Right atrium auricular region (tissue), 2 donors: ENCODE data around the gene MTF2. TPM values are rescaled to one million over a fixed set of nuclear protein-coding genes. Genes with fewer than 3 reads are reported as not detected.

ENCODE experiments used
- DNase-seq: peaks from one replicate; pipeline ENCODE4 v3.0.0-alpha.2; 2019; ENCODE audit warnings: low spot score
- H3K27ac ChIP-seq, 2 donors: fragments of 200-600 bp; sonication (generic); 1 replicate in 1 of 2; 2 replicates in 1 of 2; pipeline ENCODE4 v1.5.1; 2016 to 2019
- H3K27me3 ChIP-seq, 2 donors: fragments of 200-600 bp; sonication (generic); one replicate each; pipeline versions ENCODE4 v1.5.1 to v1.6.0; 2017 to 2019
- H3K36me3 ChIP-seq: fragments of 200-600 bp; sonication (generic); one replicate; pipeline ENCODE4 v1.5.1; 2016
- H3K4me1 ChIP-seq, 2 donors: fragments of 200-600 bp; sonication (generic); one replicate each; pipeline versions ENCODE4 v1.5.1 to v1.6.0; 2017 to 2019
- H3K4me3 ChIP-seq, 2 donors: fragments of 200-600 bp; sonication (generic); 1 replicate in 1 of 2; 2 replicates in 1 of 2; pipeline ENCODE4 v1.5.1; 2017 to 2019; ENCODE audit warnings: mild to moderate bottlenecking in 1 of 2, moderate library complexity in 1 of 2
- H3K9me3 ChIP-seq, 2 donors: fragments of 200-600 bp; sonication (generic); one replicate each; pipeline ENCODE4 v1.5.1; 2019
- total RNA-seq, 2 donors: library from RNA; depleted of rRNA; stranded (reverse); fragments of >200 nt; gene quantifications; one replicate each; pipeline ENCODE4 v1.1.0, GENCODE V29; 2016
- TF ChIP-seq, protein P1 (sequence below), 2 donors: fragments of 200-600 bp; sonication (generic); IDR thresholded peaks; one replicate each; pipeline ENCODE4 v1.5.1; 2019; ENCODE audit warnings: antibody characterized with exemption in 2 of 2

The MTF2 gene
- total RNA-seq, 2 donors from 2014 or later = 6.2 to 6.3 TPM

DNA sequence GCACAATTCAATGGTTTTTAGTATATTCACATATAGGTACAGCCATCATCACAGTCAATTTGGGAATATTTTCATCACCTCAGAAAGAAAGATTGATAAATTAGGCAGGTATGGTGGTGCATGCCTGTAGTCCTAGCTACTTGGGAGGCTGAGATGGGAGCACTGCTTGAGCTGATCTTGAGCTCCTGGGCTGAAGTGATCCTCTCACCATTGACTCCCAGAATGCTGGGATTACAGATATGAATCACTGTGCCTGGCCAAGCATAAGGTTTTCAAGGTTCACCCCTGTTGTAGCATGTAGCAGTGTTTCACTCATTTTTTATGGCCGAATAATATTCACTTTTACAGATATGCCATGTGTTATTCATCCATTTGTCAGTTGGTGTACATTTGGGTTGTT, 44.7 kb upstream of the MTF2 start:
- DNase-seq = no peak
- no peaks in the 10 kb centered on the region for H3K9me3 ChIP-seq
- TF ChIP-seq, protein P1, sequence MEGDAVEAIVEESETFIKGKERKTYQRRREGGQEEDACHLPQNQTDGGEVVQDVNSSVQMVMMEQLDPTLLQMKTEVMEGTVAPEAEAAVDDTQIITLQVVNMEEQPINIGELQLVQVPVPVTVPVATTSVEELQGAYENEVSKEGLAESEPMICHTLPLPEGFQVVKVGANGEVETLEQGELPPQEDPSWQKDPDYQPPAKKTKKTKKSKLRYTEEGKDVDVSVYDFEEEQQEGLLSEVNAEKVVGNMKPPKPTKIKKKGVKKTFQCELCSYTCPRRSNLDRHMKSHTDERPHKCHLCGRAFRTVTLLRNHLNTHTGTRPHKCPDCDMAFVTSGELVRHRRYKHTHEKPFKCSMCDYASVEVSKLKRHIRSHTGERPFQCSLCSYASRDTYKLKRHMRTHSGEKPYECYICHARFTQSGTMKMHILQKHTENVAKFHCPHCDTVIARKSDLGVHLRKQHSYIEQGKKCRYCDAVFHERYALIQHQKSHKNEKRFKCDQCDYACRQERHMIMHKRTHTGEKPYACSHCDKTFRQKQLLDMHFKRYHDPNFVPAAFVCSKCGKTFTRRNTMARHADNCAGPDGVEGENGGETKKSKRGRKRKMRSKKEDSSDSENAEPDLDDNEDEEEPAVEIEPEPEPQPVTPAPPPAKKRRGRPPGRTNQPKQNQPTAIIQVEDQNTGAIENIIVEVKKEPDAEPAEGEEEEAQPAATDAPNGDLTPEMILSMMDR (IDR thresholded peaks at IDR 0.05) = no peak
- no peaks in the 10 kb centered on the region for H3K27me3 ChIP-seq
- no peaks in the 10 kb centered on the region for H3K36me3 ChIP-seq
- no peak overlapping the region for H3K4me3 ChIP-seq
- H3K27ac ChIP-seq = no peak overlapping the region
- H3K4me1 ChIP-seq = no peaks in the 10 kb centered on the region

DNA sequence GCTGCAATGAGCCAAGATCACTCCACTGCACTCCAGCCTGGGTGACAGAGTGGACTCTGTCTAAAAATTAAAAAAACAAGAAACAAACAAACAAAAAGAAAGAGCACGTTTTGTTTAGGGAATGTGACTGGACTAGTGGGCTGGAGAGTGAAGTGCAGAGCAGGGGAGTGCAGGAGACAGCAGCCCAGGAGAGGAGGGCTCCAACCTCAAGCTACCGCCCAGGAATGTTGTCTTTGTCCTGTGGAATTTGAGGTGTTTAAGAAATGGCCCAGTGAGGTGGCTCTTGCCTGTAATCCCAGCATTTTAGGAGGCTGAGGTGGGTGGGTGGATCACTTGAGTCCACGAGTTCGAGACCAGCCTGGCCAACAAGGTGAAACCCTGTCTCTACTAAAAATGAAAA, 42.4 kb upstream of the MTF2 start:
- no peak overlapping the region for H3K4me3 ChIP-seq
- no peaks in the 10 kb centered on the region for H3K4me1 ChIP-seq
- no peaks in the 10 kb centered on the region for H3K36me3 ChIP-seq
- H3K27me3 ChIP-seq = no peaks in the 10 kb centered on the region
- H3K9me3 ChIP-seq = no peaks in the 10 kb centered on the region
- TF ChIP-seq, protein P1 (IDR thresholded peaks at IDR 0.05) = no peak
- DNase-seq = no peak
- no peak overlapping the region for H3K27ac ChIP-seq

DNA sequence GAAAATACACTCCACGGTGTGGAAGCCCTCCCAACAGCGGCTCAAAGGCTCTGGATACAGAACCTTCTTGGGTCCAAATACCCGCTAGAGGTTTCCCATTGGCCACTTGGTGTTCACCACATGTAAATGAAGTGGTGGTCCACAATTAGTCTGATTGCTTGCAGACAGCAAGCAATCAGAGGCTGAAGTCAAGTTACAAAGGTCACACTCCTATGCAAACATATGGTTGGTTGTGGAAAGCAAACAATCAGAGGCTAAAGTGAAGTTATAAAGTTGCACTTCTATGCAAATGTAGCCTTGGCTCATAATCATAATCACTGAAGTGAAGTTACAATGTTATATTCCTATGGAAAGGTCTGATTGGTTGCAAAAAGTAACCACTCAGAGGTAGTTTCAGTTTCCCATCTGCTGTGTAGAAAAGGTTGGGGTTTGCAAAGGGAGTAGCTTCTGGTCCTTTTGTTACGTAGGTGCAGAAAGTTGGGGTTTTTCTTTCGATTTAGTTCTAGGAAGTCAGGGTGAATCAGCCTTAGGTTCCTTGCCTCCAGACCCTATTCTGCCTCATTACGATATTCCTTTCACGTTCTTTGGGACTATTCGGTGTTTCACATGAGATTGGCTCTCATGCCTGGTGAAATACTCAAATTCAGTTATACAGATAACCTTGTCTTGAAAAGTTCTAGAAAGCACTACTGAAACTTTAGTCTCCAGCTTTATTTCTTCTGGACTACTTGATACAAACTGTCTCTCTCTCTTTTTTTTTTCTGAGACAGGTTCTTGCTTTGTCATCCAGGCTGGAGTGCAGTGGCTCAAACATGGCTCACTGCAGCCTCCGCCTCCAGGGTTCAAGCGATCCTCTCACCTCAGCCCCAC, 36.7 kb upstream of the MTF2 start:
- no peak overlapping the region for H3K4me3 ChIP-seq
- DNase-seq = no peak
- no peaks in the 10 kb centered on the region for H3K36me3 ChIP-seq
- no peaks in the 10 kb centered on the region for H3K27me3 ChIP-seq
- TF ChIP-seq, protein P1 (IDR thresholded peaks at IDR 0.05) = no peak
- no peak overlapping the region for H3K27ac ChIP-seq
- no peaks in the 10 kb centered on the region for H3K4me1 ChIP-seq
- no peaks in the 10 kb centered on the region for H3K9me3 ChIP-seq

DNA sequence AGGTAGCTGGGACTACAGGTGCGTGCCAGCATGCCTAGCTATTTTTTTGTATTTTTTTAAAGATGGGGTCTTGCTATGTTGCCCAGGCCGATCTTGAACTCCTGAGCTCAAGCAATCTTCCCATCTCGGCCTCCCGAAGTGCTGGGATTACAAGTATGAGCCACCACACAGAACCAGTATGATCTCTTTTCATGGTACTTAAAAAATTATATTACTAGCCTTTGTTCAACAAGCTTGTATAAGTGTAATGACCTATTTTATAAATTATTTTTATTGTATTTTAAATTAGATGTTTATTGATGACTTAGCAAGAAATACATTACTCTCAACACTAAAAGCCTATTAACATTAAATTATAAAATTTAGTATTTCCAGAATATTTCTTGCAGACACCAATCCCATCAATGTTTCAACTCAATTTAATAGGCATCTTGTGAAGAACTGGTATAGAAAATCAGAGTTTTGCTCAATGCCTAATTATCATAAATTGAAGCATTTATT, 36.0 kb upstream of the MTF2 start:
- no peaks in the 10 kb centered on the region for H3K36me3 ChIP-seq
- no peaks in the 10 kb centered on the region for H3K9me3 ChIP-seq
- DNase-seq = no peak
- no peak overlapping the region for H3K4me3 ChIP-seq
- TF ChIP-seq, protein P1 (IDR thresholded peaks at IDR 0.05) = no peak
- H3K27me3 ChIP-seq = no peaks in the 10 kb centered on the region
- no peak overlapping the region for H3K27ac ChIP-seq
- H3K4me1 ChIP-seq = no peaks in the 10 kb centered on the region

DNA sequence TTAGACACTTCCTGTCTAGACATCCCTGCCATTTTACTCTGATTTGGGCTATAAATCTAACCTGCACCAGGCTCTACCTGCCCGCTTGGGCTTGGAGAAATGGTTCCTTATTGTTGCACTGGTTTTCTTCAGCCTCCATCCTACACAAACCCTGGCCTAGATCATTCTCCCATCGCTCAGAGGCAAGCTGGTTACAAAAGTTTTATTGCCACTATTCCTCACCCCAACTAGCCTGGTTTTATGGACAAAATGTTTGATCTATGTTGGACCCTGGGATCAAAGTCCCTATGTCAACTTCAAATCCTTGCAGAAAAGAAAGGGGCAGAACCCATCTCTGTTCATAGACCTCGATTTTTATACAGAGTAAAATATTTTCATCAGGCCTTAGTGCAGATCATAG, 31.5 kb upstream of the MTF2 start:
- H3K4me1 ChIP-seq = no peaks in the 10 kb centered on the region
- no peaks in the 10 kb centered on the region for H3K27me3 ChIP-seq
- no peak overlapping the region for H3K27ac ChIP-seq
- H3K36me3 ChIP-seq = no peaks in the 10 kb centered on the region
- DNase-seq = no peak
- TF ChIP-seq, protein P1 (IDR thresholded peaks at IDR 0.05) = no peak
- H3K4me3 ChIP-seq = no peak overlapping the region
- H3K9me3 ChIP-seq = no peaks in the 10 kb centered on the region
